Keratinocyte (primary cell): ENCODE data around the gene ZFAND6. TPM values are rescaled to one million over a fixed set of nuclear protein-coding genes. Genes with fewer than 3 reads are reported as not detected.

Experiments used
- DNase-seq: peaks from one replicate; pipeline ENCODE4 v3.0.0-alpha.2; 2011; ENCODE audit warnings: low read depth, missing footprints, low spot score
- FAIRE-seq: peaks from 2 replicates; lab custom pipeline; 2011; peaks lifted over from hg19 to GRCh38; lab: Jason Lieb, UNC
- H2AFZ ChIP-seq: 2 replicates; pipeline ENCODE4 v1.6.0; 2012; ENCODE audit warnings: low read length, control low read depth, inconsistent platforms; ENCODE audit not compliant: control insufficient read depth
- H3K27ac ChIP-seq: 2 replicates; pipeline ENCODE4 v1.5.1; 2011; ENCODE audit warnings: low read length; ENCODE audit not compliant: control insufficient read depth, insufficient read depth
- H3K27me3 ChIP-seq: 3 replicates; pipeline ENCODE4 v1.6.0; 2011; ENCODE audit warnings: low read length; ENCODE audit not compliant: control insufficient read depth, insufficient read depth; ENCODE audit errors: extremely low read depth
- H3K36me3 ChIP-seq, 2 experiments: 2 replicates in 1 of 2; 3 replicates in 1 of 2; pipeline ENCODE4 v1.5.1; 2011; ENCODE audit warnings: low read length in 2 of 2, mild to moderate bottlenecking in 1 of 2; ENCODE audit not compliant: control insufficient read depth in 2 of 2, insufficient read depth in 2 of 2; ENCODE audit errors: extremely low read depth in 1 of 2
- H3K4me1 ChIP-seq: 3 replicates; pipeline ENCODE4 v1.5.1; 2011; ENCODE audit warnings: low read length; ENCODE audit not compliant: control insufficient read depth, insufficient read depth; ENCODE audit errors: extremely low read depth
- H3K4me2 ChIP-seq: 3 replicates; pipeline ENCODE4 v1.6.0; 2011; ENCODE audit warnings: low read depth, low read length; ENCODE audit not compliant: control insufficient read depth, insufficient read depth; ENCODE audit errors: extremely low read depth
- H3K4me3 ChIP-seq, 3 experiments: fragments of 200-600 bp in 1 of 3; sonication (generic) in 1 of 3; 2 replicates in 2 of 3; 3 replicates in 1 of 3; pipeline ENCODE4 v1.5.1; 2011 to 2016; ENCODE audit warnings: low read length in 3 of 3, mild to moderate bottlenecking in 3 of 3, control low read depth in 2 of 3, inconsistent platforms in 1 of 3, low read depth in 1 of 3, mixed read lengths in 1 of 3, mixed run types in 1 of 3, moderate library complexity in 1 of 3; ENCODE audit not compliant: control insufficient read depth in 2 of 3, insufficient read depth in 2 of 3; ENCODE audit errors: extremely low read depth in 1 of 3
- H3K79me2 ChIP-seq: 2 replicates; pipeline ENCODE4 v1.6.0; 2012; ENCODE audit warnings: low read length; ENCODE audit not compliant: control insufficient read depth, insufficient read depth
- H3K9ac ChIP-seq: 3 replicates; pipeline ENCODE4 v1.6.0; 2011; ENCODE audit warnings: low read length; ENCODE audit not compliant: control insufficient read depth, insufficient read depth; ENCODE audit errors: extremely low read depth
- H3K9me1 ChIP-seq: 3 replicates; pipeline ENCODE4 v1.6.0; 2011; ENCODE audit warnings: low read length; ENCODE audit not compliant: control insufficient read depth, insufficient read depth; ENCODE audit errors: extremely low read depth
- H3K9me3 ChIP-seq: 2 replicates; pipeline ENCODE4 v1.5.1; 2012; ENCODE audit warnings: low read depth, low read length; ENCODE audit not compliant: control insufficient read depth
- H4K20me1 ChIP-seq: 3 replicates; pipeline ENCODE4 v1.6.0; 2011; ENCODE audit warnings: low read length; ENCODE audit not compliant: control insufficient read depth, insufficient read depth; ENCODE audit errors: extremely low read depth
- CTCF ChIP-seq, 3 experiments: IDR thresholded peaks in 1 of 3; conservative IDR thresholded peaks in 1 of 3; optimal IDR thresholded peaks in 1 of 3; 2 replicates in 2 of 3; 3 replicates in 1 of 3; pipeline versions ENCODE3 to v1.5.1; 2011; ENCODE audit warnings: low read length in 3 of 3, mild to moderate bottlenecking in 3 of 3, moderate library complexity in 2 of 3, control low read depth in 1 of 3, inconsistent platforms in 1 of 3; ENCODE audit not compliant: insufficient read depth in 2 of 3; ENCODE audit errors: extremely low read depth in 1 of 3
- EZH2 ChIP-seq: IDR thresholded peaks from one replicate; pipeline ENCODE4 v1.6.1; 2012; ENCODE audit warnings: inconsistent platforms, mild to moderate bottlenecking, low read length, moderate library complexity
- dilution Hi-C: fragments of 300-500 bp; cut with MboI; formaldehyde crosslinking; loops from one replicate; pipeline ENCODE4 v1.7.0; 2020; ENCODE audit warnings: low sequenced_read_pairs; ENCODE audit not compliant: extremely low pct_ligation_motif_present
- polyA plus RNA-seq, 5 experiments: library from polyadenylated mRNA; depleted of rRNA in 3 of 5; stranded (reverse) in 3 of 5; stranded (forward) in 1 of 5; unstranded in 1 of 5; fragments of >200 nt; gene quantifications; 1 replicate in 1 of 5; 2 replicates in 3 of 5; 3 replicates in 1 of 5; pipeline versions ENCODE4 v1.2.1 to v1.2.3, GENCODE V29; 2011 to 2012; ENCODE audit warnings: missing spikeins in 2 of 5, low read depth in 1 of 5, low replicate concordance in 1 of 5

ZFAND6 gene
- polyA plus RNA-seq, 1 donor (not counting 4 experiments of a cell fraction or from before 2014, with no cell fraction given), result 142 TPM

- no peaks in the 10 kb centered on the region for H4K20me1 ChIP-seq
- H3K36me3 ChIP-seq, result no peaks in the 10 kb centered on the region
- DNase-seq (no peak), FAIRE-seq (no peak)
- H3K4me3 ChIP-seq, result peak overlapping the region in 1 of 3 experiments; percentile 16
- no peak overlapping the region for H2AFZ ChIP-seq
- no peak overlapping the region for H3K9ac ChIP-seq
- dilution Hi-C loops, result no loop called here
- peak overlapping the region; percentile 72 for H3K4me2 ChIP-seq
- H3K9me1 ChIP-seq, result no peaks in the 10 kb centered on the region
- peak overlapping the region; percentile 75 for H3K27ac ChIP-seq
- H3K9me3 ChIP-seq, result no peaks in the 10 kb centered on the region
- peaks cover 11% of the 10 kb centered on the region for H3K79me2 ChIP-seq
- TF ChIP-seq CTCF (optimal IDR thresholded peaks at IDR 0.05 in 1 of 3, IDR thresholded peaks at IDR 0.05 in 1 of 3, conservative IDR thresholded peaks at IDR 0.05 in 1 of 3; ENCODE audit: extremely low read depth in 1 of 3, insufficient read depth in 2 of 3, low read length in 3 of 3) (no peak), EZH2 (no peak)
- peaks cover 19% of the 10 kb centered on the region for H3K4me1 ChIP-seq
- no peaks in the 10 kb centered on the region for H3K27me3 ChIP-seq
Observed at GRCh38 chr15:80106051-80106450, 46.6 kb downstream of the ZFAND6 start.

DNA sequence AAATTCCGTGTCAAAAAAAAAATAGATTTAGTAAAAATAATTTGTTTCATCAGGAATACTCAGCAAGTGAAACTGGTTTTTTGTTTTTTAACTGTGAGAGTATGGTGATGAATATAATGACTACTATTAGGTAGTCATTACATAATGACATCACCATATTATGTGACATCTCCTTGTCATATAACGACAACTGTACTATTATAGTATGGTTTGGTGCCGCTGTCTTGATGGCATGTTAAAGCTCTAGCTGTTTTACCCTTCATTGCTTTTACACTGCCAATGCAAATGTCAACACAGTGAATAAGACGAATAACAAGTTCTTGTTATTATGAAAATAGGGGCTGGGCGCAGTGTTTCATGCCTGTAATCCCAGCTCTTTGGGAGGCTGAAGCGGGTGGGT, 47.7 kb downstream of the ZFAND6 start:
- Histone ChIP-seq H4K20me1 (no peaks in the 10 kb centered on the region), H3K9me1 (no peaks in the 10 kb centered on the region), H3K27me3 (no peaks in the 10 kb centered on the region), H3K4me3 (no peak overlapping the region), H3K9me3 (no peaks in the 10 kb centered on the region), H3K27ac (no peak overlapping the region), H2AFZ (no peak overlapping the region), H3K79me2 (peaks cover 11% of the 10 kb centered on the region), H3K4me2 (no peak overlapping the region), H3K36me3 (no peaks in the 10 kb centered on the region), H3K4me1 (peaks cover 19% of the 10 kb centered on the region), H3K9ac (no peak overlapping the region)
- FAIRE-seq, result no peak
- no peak for DNase-seq
- dilution Hi-C loops, result no loop called here
- TF ChIP-seq EZH2, result no peak
- no peak for TF ChIP-seq CTCF (optimal IDR thresholded peaks at IDR 0.05 in 1 of 3, IDR thresholded peaks at IDR 0.05 in 1 of 3, conservative IDR thresholded peaks at IDR 0.05 in 1 of 3; ENCODE audit: extremely low read depth in 1 of 3, insufficient read depth in 2 of 3, low read length in 3 of 3)
